NCI-H460 (cell line): ENCODE data around the gene CRIP2. TPM values are rescaled to one million over a fixed set of nuclear protein-coding genes. Genes with fewer than 3 reads are reported as not detected.

Experiments
- DNase-seq: peaks from one replicate; pipeline ENCODE4 v3.0.0-alpha.2; 2016; ENCODE audit warnings: low read depth; ENCODE audit errors: extremely low read depth
- total RNA-seq: library from RNA; depleted of rRNA; stranded (reverse); fragments of >200 nt; shearing (Covaris generic); gene quantifications from 2 replicates; pipeline ENCODE4 v1.2.3, GENCODE V29; 2014

The CRIP2 gene
- total RNA-seq, 1 experiment from 2014 or later, result 13.6 TPM

DNA sequence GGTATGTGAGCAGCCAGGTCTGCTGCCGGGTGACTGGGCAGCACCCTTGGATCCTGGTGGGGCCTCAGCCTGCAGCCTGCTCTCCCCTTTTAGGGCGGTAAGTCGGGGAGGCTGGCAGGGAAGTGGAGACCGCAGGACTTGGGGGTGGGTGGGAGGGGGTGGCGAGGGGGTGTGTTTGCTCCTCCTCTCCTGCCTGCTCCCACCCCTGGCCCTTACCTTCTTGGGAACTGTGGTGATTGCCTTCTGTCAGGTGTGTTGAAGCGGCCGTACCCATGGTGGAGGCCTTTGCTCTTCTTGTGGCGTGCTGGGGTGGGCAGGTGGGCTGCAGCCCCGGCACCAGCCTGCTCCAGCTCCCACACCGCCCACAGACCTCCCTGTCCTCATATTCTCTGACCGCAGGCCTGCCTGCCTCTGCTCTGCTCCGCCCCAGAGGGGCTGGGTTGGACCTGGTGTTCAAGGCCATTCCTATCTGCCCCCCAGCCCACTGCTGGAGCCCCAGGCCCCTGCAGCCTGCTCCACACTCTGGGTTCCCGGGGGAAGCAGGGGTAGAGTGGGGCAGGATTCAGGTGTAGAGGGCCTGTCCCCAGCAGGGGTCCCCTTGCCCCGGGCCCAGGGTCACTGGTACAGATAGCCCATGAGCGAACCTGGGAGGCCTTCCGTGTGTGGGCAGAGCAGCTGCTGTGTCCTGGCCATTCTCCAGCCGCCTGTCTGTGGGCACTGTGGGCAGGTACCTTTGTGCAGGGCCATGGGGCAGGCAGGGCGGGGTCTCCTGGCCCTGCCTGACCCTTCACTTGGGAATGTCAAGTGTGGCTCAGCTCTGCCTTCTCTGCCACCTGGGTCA lies 21.6 kb downstream of the CRIP2 start:
- no peak for DNase-seq

DNA sequence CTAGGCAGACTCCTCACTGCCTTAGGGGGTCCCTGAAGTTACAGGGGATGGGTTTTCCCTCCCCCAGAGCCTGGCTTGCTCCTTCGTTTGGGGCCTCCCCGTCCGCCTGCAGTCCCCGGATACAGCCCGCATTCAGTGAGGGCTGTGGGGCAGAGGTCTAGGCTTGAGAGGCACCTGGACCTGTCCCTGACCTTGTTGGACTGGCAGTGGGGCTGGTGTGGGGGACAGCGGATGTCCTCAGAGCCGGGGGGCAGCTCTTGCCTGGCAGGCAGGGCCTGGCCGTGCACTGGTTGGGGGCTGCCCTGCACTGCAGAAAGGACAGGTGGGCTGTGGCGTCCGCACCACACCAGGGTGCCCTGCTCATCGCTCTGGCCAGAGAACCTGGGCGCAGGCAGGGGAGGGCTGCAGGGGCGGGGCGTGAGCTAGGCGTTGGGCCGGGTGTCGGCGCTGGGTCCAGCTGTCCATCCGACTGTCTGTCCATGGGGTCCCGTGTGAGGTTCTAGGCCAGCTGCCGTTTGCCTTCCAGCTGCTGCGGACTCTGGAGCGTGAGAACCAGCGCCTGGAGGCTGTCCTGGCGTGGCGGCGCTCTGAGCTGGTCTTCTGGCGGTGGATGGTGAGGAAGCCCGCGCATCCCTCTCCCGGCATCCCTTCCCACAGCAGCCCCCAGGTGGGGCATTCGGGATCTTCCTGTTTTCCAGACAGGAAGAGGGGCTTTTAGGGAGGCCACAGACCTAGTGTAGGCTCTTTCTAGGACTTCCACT lies 22.4 kb downstream of the CRIP2 start:
- no peak for DNase-seq

DNA sequence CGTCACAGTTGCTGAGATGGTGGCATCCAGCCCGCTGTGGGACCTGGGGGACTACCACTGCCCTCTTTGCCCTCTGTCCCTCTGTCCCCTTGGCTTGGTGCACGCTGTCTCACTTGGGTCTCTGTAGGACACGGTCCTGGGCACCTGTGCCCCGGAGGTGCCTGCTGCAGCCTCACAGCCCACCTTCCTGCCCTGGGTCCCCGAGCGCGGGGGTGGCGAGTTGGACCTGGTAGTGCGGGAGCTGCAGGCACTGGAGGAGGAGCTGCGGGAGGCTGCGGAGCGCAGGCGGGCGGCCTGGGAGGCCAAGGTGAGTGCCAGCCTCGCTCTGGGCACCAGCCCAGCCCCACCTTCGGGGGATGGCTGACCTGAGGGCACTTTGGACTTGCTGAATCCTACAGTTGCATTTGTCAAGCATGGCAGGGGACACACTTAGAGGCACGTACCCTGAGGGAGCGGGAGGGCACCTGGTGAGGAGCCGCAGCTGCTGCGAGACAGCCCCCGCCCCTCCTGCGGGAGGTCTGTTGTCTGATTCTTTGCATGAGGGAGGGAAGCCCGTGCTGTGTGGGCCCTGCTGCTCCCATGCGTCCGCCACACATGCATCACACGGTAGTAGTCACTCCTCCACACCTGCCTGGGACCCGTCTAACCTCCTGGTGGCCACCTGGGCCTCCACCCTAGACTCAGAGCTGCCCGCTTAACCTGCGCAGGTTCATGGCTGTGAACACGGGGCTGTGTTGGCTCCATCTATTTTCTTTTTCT lies 23.2 kb downstream of the CRIP2 start:
- no peak for DNase-seq

DNA sequence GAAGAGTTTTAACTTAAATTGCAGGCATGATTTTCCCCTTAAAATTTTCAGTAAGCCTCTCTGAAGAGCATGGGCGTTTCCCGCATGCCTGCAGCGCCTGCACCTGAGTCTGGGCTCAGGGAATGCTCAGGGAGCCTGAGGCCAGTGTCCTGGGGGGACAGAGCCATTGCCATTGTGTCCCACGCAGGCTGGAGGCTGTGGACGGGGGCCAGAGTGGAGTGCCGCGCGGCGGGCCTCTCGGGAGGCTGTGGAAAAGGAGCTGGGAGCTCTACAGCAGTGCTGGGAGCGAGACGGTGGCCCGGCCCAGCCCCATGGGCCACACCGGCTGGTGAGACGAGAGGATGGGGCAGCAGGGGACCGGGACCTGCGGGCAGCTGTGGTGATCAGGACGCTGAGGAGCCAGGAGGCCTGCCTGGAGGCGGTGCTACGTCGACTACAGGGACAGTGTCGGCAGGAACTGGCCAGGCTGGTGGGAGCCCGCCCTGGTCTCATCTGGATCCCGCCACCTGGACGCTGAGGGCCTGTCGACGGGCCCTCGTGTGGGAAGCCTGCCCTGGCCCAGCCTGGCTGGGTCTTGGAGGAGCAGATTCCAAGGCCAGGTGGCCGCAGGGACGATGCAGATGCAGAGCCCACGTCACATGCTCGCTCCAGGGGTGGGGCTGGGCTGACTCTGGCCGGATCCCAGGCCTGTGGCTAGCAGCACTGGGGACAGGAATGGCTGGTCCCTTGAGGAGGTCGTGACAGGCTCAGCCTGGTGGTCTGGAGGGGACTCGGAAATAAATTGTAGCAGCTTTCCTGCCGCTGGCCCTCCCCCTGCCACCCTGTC lies 24.0 kb downstream of the CRIP2 start:
- no peak for DNase-seq

DNA sequence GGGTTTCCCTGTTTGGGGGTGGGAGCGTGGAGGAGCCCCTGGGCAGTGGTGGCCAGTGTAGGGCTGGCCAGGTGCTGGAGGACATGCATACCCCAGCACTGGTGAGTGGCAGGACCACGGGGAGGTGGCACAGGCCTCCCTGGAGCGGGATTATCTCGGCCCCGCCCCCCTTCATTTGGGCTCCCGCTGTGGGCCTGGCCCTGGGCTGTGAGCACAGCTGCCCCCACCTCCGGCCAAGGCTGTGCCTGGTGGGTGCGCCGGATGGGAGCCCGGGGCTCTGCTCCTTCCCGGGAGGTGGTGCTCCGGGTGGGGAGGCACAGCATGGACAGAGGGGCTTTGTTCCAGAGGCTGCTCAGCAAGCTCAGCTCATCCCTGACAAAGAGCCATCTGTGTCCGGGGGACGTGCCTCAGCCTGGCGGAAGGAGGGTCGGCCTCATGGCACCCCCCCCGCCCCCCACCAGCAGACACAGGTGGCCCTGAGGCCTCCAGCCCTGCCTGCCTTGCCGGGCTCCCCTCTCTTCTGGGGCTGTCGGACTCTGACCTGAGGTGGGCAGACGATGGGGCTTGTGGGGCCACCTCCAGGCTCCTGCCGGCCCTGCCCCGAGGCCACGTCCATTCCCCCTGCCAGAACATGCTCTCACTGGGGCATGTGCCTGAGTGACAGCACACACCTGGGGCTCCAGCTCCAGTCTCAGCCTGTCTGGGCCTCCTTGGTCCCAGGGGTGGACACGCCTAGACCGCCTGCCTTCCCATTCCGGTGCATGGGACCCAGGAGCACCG lies 24.8 kb downstream of the CRIP2 start:
- DNase-seq, result no peak

DNA sequence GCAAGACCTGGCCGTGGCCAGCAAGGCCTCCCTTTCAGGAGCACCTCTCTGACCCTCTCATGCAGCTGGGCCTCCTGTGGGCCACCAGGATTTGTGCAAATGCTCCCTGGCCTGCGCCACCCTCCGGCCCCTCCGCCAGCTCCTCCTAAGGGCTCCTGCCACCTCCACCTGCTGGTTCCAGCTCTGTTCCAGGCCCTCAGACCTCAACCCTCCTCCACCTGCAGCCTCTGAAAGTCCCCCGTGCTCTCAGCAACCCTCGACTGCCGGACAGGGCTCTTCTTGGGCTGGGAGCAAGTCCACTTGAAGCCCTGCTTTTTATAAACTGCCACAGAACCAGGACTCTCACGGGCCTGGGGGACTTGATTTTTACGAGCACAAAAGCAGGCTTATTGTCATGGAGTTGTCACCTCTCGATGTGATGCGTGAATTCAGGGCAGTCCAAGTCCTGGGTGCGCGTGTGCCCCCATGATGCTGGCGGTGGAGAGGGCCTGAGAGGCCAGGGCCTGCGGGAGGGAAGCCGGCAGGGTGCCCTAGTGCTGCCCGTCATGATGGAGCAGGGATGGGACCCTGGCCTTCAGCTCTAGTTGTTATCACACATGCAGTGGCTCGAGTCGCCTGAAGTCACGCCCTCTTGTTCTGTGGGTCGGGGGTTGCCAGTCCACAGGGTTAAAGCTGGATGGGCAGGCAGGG lies 25.6 kb downstream of the CRIP2 start:
- DNase-seq, result no peak

DNA sequence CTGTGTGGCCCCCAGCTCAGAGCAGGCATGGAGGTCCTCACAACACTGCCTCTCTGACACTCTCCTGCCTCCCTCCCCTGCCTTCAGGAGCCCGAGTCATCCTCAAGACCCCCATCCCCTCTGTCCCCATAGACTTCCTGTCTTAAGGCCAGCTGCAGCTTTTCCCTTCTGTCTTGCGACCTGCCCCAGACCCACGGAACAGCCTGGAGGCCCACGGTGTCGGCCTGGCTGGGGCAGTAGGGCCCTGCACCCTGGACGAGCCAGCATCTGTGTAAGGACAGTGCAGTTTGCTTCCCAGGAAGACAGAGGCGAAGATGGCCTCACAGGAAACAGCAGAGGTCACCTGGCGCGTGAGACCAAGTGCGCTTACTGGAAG lies 26.1 kb downstream of the CRIP2 start:
- DNase-seq, result no peak

DNA sequence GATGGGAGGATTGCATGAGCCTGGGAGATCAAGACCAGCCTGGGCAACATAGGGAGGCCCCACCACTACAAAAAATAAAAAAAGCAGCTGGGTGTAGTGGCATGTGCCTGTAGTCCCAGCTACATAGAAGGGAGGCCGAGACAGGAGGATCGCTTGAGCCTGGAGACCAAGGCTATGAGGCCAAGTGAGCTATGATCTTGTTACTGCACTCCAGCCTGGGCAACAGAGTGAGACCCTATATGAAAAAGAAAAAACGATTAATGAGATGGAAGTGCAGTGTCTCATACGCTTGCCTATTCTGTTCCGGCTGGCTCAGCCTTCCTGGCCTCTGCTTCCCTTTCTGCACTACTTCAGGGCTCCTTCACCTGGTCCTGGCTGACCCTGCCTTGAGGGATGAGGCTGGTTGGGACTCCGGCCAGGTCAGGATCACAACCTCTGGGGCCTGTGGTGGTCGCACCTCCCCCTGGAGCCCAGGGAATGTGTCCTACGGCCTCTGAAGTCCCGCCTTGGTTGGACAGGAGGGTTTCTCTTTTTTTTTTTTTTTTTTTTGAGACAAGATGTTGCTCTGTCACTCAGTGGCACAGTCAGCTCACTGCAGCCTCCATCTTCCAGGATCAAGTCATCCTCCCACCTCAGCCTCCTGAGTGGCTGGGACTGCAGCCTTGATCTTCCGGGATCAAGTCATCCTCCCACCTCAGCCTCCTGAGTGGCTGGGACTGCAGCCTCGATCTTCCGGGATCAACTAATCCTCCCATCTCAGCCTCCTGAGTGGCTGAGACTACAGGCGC lies 27.1 kb downstream of the CRIP2 start:
- DNase-seq, result no peak

DNA sequence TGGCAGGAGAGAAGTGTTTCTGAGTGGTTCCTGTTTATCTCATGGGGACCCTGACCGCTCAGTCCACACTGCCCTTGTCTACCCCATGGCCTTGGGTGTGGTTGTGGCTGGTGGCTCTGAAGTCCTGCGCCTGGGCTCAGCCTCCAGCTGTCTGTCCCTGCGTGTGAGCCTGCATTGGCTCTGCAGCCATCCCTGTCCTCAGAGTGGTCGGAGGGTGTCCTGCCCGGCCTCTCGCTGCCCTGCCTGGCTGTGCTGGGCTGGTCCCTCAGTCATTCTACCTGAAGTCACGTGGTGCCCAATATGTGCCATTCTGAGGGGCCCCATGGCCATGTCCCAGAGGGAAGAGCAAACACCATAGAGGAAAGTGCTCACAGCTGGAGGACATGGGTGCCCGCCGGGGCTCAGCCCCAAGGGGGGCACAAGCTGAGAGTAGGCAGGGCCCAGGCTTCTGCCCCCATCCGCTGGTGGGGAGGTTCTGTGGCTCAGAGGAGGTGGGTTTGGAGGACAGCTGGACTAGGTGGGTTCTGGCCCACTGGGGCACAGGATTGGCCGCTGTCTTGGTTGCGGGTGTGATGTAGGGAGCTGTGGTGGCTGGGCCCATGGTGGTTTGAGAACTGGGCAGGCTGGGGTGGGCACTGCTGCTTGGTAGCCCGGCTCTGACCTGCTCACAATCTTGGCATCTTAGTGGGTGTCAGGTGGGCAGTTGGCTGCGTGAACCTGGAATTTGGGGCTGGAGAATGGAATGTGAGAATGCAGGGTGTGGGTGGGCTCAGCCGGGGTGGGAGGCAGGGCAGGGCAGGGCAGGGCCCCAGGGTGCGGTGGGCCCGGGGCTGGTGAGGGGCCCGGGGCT lies 28.1 kb downstream of the CRIP2 start:
- no peak for DNase-seq

DNA sequence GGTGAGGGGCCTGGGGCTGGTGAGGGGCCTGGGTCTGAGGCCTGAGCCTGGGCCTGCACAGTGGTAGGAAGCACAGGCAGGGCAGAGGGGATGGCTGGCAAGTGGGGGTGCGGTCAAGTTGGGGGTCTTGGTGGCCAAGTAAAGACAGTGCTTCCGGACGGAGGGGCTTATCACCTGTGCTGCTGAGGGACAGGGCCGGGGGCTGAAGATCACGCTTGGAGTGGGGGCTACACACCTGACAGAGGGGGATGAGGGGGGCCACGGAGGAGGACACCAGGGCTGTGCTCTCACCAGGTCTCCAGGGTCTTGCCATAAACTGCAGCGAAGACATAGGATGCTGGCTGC lies 28.6 kb downstream of the CRIP2 start:
- no peak for DNase-seq

DNA sequence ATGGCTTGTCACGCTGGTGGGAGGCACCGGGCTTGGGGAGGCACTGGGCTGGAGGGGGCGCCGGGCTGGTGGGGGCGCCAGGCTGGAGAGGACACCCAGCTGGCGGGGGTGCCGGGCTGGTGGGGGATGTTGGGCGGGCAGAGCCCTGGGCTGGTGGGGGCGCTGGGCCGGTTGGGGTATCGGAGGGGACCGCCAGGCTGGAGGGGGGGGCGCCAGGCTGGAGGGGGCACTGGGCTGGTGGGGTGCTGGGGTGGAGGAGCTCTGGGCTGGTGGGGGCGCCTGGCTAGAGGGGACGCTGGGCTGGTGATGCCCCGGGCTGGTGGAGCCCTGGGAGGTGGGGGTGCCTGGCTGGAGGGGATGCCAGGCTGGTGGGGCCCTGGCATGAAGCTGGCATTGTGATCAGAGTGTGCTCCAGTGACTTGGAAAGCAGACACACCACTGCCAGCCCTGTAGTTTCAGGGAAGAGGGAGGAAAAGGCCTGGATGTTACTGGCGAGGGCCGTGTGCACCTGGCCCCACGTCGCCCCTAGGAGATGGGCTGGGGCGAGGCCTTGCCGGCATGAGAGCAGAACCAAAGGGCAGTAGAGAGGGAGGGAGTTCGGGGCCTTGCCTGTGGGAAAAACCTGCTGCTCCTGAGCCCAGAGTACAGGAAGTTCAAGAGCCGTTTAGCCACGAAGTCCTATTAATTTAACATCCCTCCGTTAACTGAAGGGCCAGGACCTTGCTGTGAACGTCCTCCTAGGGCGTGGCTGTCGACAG lies 29.5 kb downstream of the CRIP2 start:
- DNase-seq, result no peak

DNA sequence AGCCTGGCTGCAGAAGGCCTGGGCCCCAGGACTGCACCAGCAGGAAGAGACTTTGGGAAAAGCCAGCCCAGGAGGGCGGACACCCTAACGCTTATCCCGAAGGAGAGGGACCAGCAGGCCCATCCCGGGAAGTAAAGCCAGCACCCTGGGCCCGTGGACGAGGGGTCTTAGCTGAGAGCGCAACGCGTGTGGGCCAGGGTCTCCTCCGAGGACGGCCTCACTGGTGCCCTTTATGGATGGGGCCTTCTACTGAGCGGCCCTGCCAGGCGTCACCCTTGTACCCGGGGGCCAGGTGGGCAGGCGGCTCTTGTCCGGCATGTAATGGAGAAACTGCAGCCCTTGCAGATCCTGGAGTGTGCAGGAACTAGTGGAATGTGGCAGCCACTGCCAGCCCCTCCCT lies 30.5 kb downstream of the CRIP2 start:
- no peak for DNase-seq

DNA sequence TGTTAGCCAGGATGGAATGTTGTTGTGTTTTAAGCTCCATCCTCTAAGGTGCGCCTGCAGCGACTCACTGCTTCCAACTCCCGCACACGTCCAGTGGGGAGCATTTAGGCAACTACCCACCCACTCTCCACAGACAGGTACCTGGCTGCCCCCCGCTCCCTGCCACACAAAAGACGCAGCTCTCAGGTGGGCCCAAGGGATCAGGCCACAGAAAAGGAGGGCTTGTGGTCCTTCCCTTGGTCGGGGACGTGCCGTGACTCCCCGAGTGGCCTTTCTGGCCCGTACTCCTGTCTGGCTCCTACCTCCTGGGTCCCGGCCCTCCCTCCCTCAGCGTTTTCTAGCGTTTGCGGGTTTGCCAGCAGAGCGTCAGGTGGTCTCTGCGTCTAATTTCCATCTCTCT lies 32.6 kb downstream of the CRIP2 start:
- DNase-seq, result no peak

DNA sequence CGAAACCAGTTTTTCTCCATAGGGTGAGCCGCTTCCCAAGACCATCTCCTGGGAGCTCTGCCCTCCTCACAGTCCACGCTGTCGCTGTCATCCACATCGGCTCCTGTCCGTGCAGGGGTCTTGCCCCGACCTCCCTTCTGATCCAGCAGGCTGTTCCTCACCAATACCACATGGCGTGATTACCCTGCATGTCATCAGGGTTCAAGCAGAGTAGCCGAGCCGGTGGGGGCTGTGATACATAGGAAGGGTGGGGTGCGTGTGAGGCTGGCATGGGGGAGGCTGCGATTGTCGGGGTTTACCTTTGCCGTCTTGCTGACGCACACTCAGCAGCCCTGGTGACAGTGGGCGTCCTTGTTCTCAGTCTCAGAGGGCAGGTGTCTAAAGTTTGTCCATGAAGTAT lies 33.4 kb downstream of the CRIP2 start:
- DNase-seq, result no peak

DNA sequence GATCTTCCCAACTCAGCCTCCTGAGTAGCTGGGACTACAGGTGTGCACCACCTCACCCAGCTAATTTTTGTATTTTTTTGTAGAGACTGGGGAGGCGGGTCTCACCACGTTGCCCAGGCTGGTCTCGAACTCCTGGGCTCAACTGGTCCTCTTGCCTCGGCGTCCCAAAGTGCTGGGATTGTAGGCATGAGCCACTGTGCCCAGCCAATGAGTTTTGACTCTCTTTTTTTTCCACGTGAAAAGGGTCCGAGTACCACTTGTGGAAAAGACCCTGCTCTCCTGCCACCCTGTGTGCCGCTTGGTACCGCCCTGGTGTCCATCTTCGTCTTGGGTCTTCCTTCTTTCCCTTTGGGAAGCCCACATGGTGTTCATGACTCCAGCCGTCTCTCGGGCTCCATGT lies 34.0 kb downstream of the CRIP2 start:
- DNase-seq, result no peak

DNA sequence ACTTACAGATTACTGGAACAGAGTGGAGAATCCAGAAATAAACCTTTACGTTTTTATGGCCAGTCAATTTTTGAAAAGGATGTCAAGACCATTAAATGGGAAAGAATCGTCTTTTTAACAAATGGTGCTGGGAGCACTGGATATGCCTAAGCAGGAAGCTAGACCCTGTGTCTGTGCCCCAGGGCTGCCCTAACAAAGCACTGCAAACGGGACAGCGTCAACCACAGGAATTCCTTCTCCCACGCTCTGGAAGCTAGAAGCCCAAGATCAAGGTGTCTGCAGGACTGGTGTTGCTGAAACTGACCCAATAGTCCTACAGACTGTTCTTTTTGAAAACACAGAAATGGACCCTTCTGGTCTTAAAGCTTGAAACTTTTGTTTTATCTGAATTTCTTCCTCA lies 42.5 kb downstream of the CRIP2 start:
- no peak for DNase-seq
